DLD1 (cell line): Measurements from ENCODE around the gene AZGP1.
"Not testable (repeated sequence)": the region's sequence is repeated elsewhere in the genome, so short reads cannot be mapped to it uniquely, and the experiment has no call there.

ENCODE experiments used
- in situ Hi-C: cut with HindIII; loops from 2 replicates; pipeline ENCODE4 v1.10.0; 2017; ENCODE audit warnings: low sequenced_read_pairs

The AZGP1 gene

GRCh38 chr7:99997545-99998137 lies 21.8 kb upstream of the AZGP1 start:
- in situ Hi-C loops: loop anchor here (10.0 kb wide), 1 partner anchor 73 kb away; the partner anchor contains the start of gene GJC3

GRCh38 chr7:99996755-99997544 lies 21.1 kb upstream of the AZGP1 start:
- in situ Hi-C loops: loop anchor here (10.0 kb wide), 1 partner anchor 72 kb away; the partner anchor contains the start of gene GJC3

- in situ Hi-C loops: loop anchor here (10.0 kb wide), 1 partner anchor 70 kb away; the partner anchor contains the start of gene GJC3
Measured at GRCh38 chr7:99994819-99995218, 19.0 kb upstream of the AZGP1 start.

GRCh38 chr7:99992330-99993038 lies 16.7 kb upstream of the AZGP1 start:
- in situ Hi-C loops: loop anchor here (10.0 kb wide), 1 partner anchor 68 kb away; the partner anchor contains the start of gene GJC3

GRCh38 chr7:99991543-99991942 lies 15.7 kb upstream of the AZGP1 start:
- in situ Hi-C loops: loop anchor here (10.0 kb wide), 1 partner anchor 67 kb away; the partner anchor contains the start of gene GJC3

- in situ Hi-C loops: loop anchor here (10.0 kb wide), 1 partner anchor 66 kb away; the partner anchor contains the start of gene GJC3
Measured at GRCh38 chr7:99990460-99990852, 14.6 kb upstream of the AZGP1 start.

GRCh38 chr7:99987846-99988245 lies 12.0 kb upstream of the AZGP1 start:
- in situ Hi-C loops: no loop called here

GRCh38 chr7:99987306-99987705 lies 11.5 kb upstream of the AZGP1 start:
- in situ Hi-C loops: not testable (repeated sequence)

GRCh38 chr7:99984593-99984992 lies 8.8 kb upstream of the AZGP1 start:
- in situ Hi-C loops: no loop called here

GRCh38 chr7:99981066-99981465 lies 5.2 kb upstream of the AZGP1 start:
- in situ Hi-C loops: not testable (repeated sequence)

GRCh38 chr7:99980448-99980872 lies 4.6 kb upstream of the AZGP1 start:
- in situ Hi-C loops: not testable (repeated sequence)

GRCh38 chr7:99979814-99980225 lies 4.0 kb upstream of the AZGP1 start:
- in situ Hi-C loops: not testable (repeated sequence)

- in situ Hi-C loops: no loop called here
Measured at GRCh38 chr7:99976626-99977025, 795 bp upstream of the AZGP1 start.

GRCh38 chr7:99974681-99975080 lies 1.1 kb downstream of the AZGP1 start:
- in situ Hi-C loops: no loop called here

GRCh38 chr7:99973817-99974216 lies 2.0 kb downstream of the AZGP1 start:
- in situ Hi-C loops: not testable (repeated sequence)

- in situ Hi-C loops: no loop called here
Measured at GRCh38 chr7:99971242-99971641, 4.6 kb downstream of the AZGP1 start.

GRCh38 chr7:99969813-99970212 lies 6.0 kb downstream of the AZGP1 start:
- in situ Hi-C loops: not testable (repeated sequence)

GRCh38 chr7:99969298-99969697 lies 6.5 kb downstream of the AZGP1 start:
- in situ Hi-C loops: no loop called here

GRCh38 chr7:99958564-99959227 lies 17.1 kb downstream of the AZGP1 start:
- in situ Hi-C loops: no loop called here

- in situ Hi-C loops: no loop called here
Measured at GRCh38 chr7:99955247-99955646, 20.6 kb downstream of the AZGP1 start.

GRCh38 chr7:99954643-99955042 lies 21.2 kb downstream of the AZGP1 start:
- in situ Hi-C loops: not testable (repeated sequence)
